HG02884 (cell line): Measurements from ENCODE around the gene PARD6G.

Source experiments
- ATAC-seq: cut with Tn5 transposase; IDR thresholded peaks from one replicate; pipeline ENCODE4 v1.9.1; 2021; ENCODE audit warnings: mild to moderate bottlenecking, moderate library complexity; ENCODE audit not compliant: unreplicated experiment

PARD6G gene

DNA sequence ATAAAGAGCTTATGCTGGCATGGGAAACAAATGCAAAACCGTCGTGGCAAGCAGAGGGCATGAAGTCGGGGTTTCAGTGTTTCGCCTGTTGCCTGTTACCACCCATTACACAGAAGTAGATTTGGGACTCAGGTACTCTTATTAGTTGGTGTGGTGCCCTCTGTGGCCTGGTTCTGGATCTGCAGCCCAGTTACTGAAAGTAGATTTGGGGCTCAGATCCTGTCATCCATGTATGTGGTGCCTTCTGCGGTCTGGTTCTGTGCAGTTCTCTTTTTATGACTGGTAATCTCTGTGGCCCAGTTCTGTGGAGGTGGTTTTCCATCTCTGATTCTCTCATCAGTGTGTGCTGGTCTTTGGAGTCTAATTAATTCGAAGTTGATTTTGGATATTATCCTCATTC, 93.0 kb downstream of the PARD6G start:
- peak; percentile 70 for ATAC-seq

GRCh38 chr18:80149667-80150066, 97.6 kb downstream of the PARD6G start:
- no peak for ATAC-seq

DNA sequence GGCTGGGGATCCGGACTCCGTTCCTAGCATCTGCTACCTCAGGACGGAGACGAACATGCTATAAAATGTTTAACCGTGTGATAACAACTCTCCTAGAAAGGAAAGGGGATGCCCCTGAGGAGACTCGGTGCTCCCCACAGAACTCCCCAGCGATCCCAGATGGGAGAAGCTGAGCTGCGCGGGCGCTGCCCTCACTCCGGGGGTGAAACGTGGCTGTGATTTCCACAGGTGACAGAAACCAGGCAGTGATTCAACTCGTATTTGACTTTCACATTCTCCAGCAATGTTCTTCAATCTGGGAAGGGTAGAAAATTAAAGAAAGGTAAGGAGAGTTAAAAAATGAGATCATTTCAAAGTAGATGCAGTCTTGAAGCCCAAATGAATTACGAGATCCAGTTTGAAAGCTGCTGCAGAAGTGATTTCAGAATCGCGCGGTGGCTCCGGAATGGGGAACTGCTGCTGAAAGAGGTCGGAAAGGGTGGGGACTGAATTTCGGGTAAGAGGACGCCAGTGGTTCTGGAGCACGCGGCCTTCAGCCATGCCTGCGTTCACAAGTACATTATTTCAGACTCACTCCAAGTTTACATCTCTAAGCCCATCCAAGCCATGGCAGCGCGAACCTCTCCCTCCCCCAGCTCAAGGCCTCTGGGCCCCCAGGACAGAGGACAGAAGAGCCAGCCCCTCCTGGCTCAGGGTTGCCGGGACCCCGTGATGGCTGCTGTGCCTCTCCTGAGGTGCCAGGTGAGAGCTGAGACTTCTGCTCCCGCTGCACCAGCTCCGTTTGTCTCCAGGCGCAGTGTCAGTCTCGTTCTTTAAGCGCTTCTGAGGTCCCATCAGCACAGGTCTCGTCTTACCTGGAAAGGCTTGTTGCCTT, 98.8 kb downstream of the PARD6G start:
- ATAC-seq = peak; percentile 5

GRCh38 chr18:80147418-80148325, 99.6 kb downstream of the PARD6G start:
- peak; percentile 86 for ATAC-seq

DNA sequence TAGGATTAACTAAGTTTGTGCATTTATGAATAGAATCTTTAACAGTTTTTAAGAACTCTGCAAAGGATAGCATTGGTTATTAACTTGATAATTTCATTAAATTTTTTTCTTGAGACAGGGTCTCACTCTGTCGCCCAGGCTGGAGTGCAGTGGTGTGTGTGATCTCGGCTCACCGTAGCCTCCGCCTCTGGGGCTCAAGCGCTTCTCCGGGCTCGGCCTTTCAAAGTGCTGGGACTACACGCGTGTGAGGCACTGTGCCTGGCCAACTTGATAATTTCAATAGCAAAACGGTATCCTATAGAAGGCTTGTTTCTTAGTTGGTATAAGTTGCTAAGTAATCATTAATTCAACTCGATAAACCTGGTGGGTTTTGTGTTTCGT, 100.3 kb downstream of the PARD6G start:
- ATAC-seq = peak; percentile 27

- ATAC-seq = no peak
Measured at GRCh38 chr18:80145196-80145804, 102.0 kb downstream of the PARD6G start.

- no peak for ATAC-seq
Measured at GRCh38 chr18:80143881-80144280, 103.4 kb downstream of the PARD6G start.

GRCh38 chr18:80140455-80140985, 106.8 kb downstream of the PARD6G start:
- ATAC-seq = no peak

DNA sequence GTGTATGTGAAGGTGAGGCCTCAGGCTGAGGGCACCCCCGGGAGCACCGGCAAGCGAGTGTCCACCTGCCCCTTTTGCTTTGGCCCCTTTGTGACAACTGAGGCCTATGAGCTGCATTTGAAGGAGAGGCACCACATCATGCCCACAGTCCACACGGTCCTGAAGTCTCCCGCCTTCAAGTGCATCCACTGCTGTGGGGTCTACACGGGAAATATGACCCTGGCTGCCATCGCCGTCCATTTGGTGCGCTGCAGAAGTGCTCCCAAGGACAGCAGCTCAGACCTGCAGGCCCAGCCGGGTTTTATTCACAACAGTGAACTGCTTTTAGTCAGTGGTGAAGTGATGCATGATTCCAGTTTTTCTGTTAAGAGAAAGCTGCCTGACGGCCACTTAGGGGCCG, 109.3 kb downstream of the PARD6G start:
- no peak for ATAC-seq

- no peak for ATAC-seq
Measured at GRCh38 chr18:80137137-80137536, 110.2 kb downstream of the PARD6G start.

DNA sequence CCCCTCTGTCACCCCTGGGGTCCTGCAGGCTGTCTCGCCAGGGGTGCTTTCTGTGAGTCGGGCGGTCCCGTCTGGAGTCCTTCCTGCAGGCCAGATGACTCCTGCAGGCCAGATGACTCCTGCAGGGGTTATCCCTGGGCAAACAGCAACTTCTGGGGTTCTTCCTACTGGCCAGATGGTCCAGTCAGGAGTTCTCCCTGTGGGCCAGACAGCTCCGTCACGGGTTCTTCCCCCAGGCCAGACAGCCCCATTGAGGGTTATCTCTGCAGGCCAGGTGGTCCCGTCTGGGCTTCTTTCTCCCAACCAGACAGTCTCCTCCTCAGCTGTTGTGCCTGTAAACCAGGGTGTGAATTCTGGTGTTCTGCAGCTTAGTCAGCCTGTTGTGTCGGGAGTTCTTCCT, 110.6 kb downstream of the PARD6G start:
- no peak for ATAC-seq

- no peak for ATAC-seq
Measured at GRCh38 chr18:80135136-80135535, 112.2 kb downstream of the PARD6G start.

DNA sequence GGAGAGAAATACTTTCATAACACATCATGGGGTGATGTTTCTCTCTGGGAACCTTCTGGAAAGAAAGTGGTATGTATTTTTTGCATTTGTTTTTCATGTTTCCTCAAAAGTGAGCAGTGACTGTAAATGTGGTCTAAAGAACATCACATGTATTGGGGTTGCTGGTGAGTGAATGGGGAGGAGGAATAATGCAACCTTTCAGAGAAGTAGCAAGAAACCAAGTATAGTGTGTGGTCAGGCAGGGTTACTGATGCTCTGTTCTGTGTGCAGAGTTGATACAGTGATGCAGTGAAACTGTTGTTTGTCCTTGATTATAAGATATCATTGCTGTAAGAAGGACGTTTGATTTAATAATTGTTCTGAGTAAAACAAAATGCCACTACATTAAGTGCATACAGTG, 114.2 kb downstream of the PARD6G start:
- ATAC-seq = no peak

DNA sequence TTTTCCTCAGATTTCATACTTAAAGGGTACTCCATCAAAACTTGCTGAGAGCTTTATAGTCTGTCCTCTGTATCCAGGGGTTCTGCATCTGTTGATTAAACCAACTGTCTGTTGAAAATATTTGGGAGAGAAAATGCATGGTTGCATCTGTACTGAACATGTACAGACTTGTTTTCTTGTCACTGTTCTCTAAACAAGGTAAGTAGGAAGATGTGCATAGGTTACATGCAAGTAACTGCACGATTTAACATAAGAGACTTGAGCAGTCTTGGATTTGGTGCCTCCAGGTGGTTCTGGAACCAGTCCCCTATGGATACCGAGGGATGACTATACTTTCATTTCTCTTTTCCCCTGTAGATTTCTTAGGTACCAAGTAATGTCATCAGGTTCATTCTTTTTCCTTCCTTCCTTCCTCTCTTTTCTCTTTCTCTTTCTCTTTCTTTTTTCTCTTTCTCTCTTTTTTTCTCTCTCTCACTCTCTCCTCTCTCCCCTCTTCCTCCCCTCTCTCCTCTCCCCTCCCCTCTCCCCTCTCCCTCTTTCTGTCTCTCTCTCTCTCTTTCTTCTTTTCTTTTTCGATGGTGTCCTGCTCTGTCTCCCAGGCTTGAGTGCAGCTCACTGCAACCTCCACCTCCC, 115.0 kb downstream of the PARD6G start:
- ATAC-seq = no peak

DNA sequence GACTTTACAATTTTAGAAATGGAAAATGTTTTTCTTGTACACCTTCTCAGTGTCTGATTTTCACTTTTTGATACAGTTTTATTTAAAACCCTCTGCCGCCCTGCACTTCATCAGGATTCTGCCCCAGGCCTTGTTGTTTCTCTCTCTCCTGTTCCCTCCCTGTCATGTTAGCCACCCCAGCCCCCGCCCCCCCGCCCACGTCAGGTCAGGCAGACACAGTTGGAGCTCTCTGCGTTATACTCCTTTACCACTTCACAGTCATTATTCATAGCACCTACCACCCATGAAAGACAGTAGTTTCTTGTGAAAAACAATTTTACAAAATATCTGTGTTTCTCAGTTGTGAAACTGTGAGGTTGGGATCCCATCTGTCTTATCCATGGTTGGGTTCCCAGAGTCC, 116.8 kb downstream of the PARD6G start:
- ATAC-seq = no peak

GRCh38 chr18:80129672-80130367, 117.5 kb downstream of the PARD6G start:
- no peak for ATAC-seq

DNA sequence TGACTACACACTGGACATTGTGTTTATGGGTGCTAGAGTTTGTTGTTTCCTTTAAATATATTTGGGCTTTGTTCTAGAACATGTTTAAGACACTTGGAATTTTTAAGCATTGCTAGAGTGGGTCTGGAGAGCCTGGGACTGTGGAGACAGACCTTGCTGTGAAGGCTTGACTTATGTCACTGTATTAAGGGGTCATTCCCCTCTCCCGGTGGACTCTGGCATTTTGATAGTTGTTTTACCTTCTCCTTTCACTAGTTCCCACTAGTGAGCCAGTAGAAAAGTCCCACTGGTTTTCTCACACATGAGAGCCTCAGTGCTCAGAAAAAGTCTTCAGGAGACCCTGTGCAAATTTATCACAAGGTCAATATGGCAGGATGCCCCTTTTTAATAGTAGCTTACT, 119.7 kb downstream of the PARD6G start:
- no peak for ATAC-seq

DNA sequence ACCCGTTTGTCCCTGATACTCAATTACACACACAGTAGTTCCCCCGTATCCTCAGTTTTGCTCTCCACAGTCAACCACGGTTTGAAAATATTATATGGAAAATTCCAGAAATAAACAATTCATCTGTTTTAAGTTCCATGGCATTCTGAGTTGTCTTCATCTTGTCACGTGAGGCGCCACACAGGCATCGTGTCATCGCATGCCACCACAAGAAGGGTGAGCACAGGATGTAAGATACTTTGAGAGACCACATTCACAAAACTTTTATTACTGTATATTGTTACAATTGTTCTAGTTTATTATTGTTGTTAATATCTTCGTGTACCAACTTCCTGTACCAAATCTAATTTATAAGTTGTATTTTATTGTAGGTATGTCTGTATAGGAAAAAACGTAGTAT, 120.5 kb downstream of the PARD6G start:
- ATAC-seq = no peak

GRCh38 chr18:80124131-80124530, 123.2 kb downstream of the PARD6G start:
- no peak for ATAC-seq

- ATAC-seq = no peak
Measured at GRCh38 chr18:80120932-80121331, 126.4 kb downstream of the PARD6G start.
